Stimulated activated CD8-positive, alpha-beta memory T cell treated with anti-CD3 and anti-CD28 coated beads, Interleukin-4, amount 100 ng/mL, for 24 hours (primary cell): Measurements from ENCODE around the gene CSTF3.

Experiments used
- DNase-seq: peaks from one replicate; pipeline ENCODE4 v3.0.0-alpha.2; 2020; ENCODE audit warnings: low read depth

The CSTF3 gene

GRCh38 chr11:33040033-33040861, 121.0 kb downstream of the CSTF3 start:
- no peak for DNase-seq

- peak; percentile 47 for DNase-seq
These were observed 121.8 kb downstream of the CSTF3 start, which contains the start of gene TCP11L1 for GRCh38 chr11:33039274-33040032. TCP11L1 (plus strand) TSS chr11:33039572; CDS start chr11:33043774, 4,202 bp downstream.

GRCh38 chr11:33035011-33035410, 126.3 kb downstream of the CSTF3 start:
- no peak for DNase-seq
